Ureter (tissue), 1 donor: ENCODE measurements around the gene RASL12. TPM values are rescaled to one million over a fixed set of nuclear protein-coding genes. Genes with fewer than 3 reads are reported as not detected.
"Not testable (repeated sequence)": the region's sequence is repeated elsewhere in the genome, so short reads cannot be mapped to it uniquely, and the experiment has no call there.

Source experiments
- DNase-seq: peaks from one replicate; pipeline ENCODE4 v3.0.0-alpha.2; 2020; ENCODE audit warnings: low spot score
- total RNA-seq: library from RNA; stranded (reverse); gene quantifications from one replicate; pipeline ENCODE4 v1.2.4, GENCODE V29; 2023
- donor health status: DM: yes; HTN: yes; CAD: no.

Gene RASL12
- total RNA-seq, 1 donor from 2014 or later = 32.8 TPM

- DNase-seq = peak; percentile 93
These were observed 38.7 kb downstream of the RASL12 start, which contains the start of gene MTFMT for GRCh38 chr15:65028921-65029735. Gene MTFMT (minus strand): TSS chr15:65029639. CDS start chr15:65029613, 26 bp downstream.

GRCh38 chr15:65028338-65028737, 39.5 kb downstream of the RASL12 start:
- DNase-seq = no peak

- no peak for DNase-seq
These were observed 40.2 kb downstream of the RASL12 start for GRCh38 chr15:65027593-65027992.

- no peak for DNase-seq
These were observed 41.0 kb downstream of the RASL12 start for GRCh38 chr15:65026756-65027155.

- DNase-seq = no peak
These were observed 46.3 kb downstream of the RASL12 start for GRCh38 chr15:65021488-65021887.

- DNase-seq = no peak
These were observed 47.4 kb downstream of the RASL12 start for GRCh38 chr15:65020419-65020818.

GRCh38 chr15:65011198-65011597, 56.6 kb downstream of the RASL12 start:
- not testable (repeated sequence) for DNase-seq

- no peak for DNase-seq
These were observed 58.8 kb downstream of the RASL12 start for GRCh38 chr15:65008983-65009382.

- no peak for DNase-seq
These were observed 60.9 kb downstream of the RASL12 start for GRCh38 chr15:65006876-65007275.

GRCh38 chr15:65004993-65005392, 62.8 kb downstream of the RASL12 start:
- DNase-seq = no peak

Other genes with a start within 250 kb of the RASL12 start
- 0.99 TPM for gene PIF1, start 242.3 kb downstream of the RASL12 start, total RNA-seq
- gene PLEKHO2, start 226.1 kb downstream of the RASL12 start, total RNA-seq = 33.3 TPM
- gene ANKDD1A, start 156.1 kb downstream of the RASL12 start, total RNA-seq = 31.4 TPM
- 108 TPM for gene SPG21, start 78.1 kb downstream of the RASL12 start, total RNA-seq
- 19.8 TPM for gene MTFMT, start 38.4 kb downstream of the RASL12 start, total RNA-seq
- not detected for gene SLC51B, start 22.6 kb downstream of the RASL12 start, total RNA-seq
- gene KBTBD13, start 8.8 kb upstream of the RASL12 start, total RNA-seq = 0.18 TPM
- 9.4 TPM for gene UBAP1L, start 47.2 kb upstream of the RASL12 start, total RNA-seq
- 25.9 TPM for gene PDCD7, start 65.8 kb upstream of the RASL12 start, total RNA-seq
- gene CLPX, start 117.4 kb upstream of the RASL12 start, total RNA-seq = 52.6 TPM
- gene CILP, start 143.5 kb upstream of the RASL12 start, total RNA-seq = 5.4 TPM
- 14.8 TPM for gene PARP16, start 218.9 kb upstream of the RASL12 start, total RNA-seq
- not detected for gene RNU5A-1, start 228.1 kb upstream of the RASL12 start, total RNA-seq
- gene RNU5B-1, start 236.7 kb upstream of the RASL12 start, total RNA-seq = not detected